HG02840 (cell line): Measurements from ENCODE around the gene IRAK2.
"Not testable (repeated sequence)": the region's sequence is repeated elsewhere in the genome, so short reads cannot be mapped to it uniquely, and the experiment has no call there.

Experiments used
- ATAC-seq: cut with Tn5 transposase; IDR thresholded peaks from one replicate; pipeline ENCODE4 v1.9.1; 2021; ENCODE audit warnings: mild to moderate bottlenecking, moderate library complexity, moderate number of reproducible peaks; ENCODE audit not compliant: unreplicated experiment, low FRiP score

The IRAK2 gene

GRCh38 chr3:10248184-10248983 lies 83.7 kb downstream of the IRAK2 start, which contains the start of gene TATDN2:
Gene TATDN2, plus strand, starts transcription at chr3:10248459. Its CDS starts 742 bp downstream, at chr3:10249201.
- ATAC-seq: peak; percentile 96

- ATAC-seq: no peak
These were observed 84.4 kb downstream of the IRAK2 start for GRCh38 chr3:10248984-10249748.

- ATAC-seq: no peak
These were observed 85.1 kb downstream of the IRAK2 start for GRCh38 chr3:10249833-10250232.

- no peak for ATAC-seq
These were observed 86.3 kb downstream of the IRAK2 start for GRCh38 chr3:10251006-10251405.

GRCh38 chr3:10253731-10254130 lies 89.0 kb downstream of the IRAK2 start:
- no peak for ATAC-seq

GRCh38 chr3:10255835-10256234 lies 91.1 kb downstream of the IRAK2 start:
- no peak for ATAC-seq

- no peak for ATAC-seq
These were observed 94.3 kb downstream of the IRAK2 start for GRCh38 chr3:10259036-10259435.

- no peak for ATAC-seq
These were observed 95.1 kb downstream of the IRAK2 start for GRCh38 chr3:10259798-10260197.

GRCh38 chr3:10260211-10260701 lies 95.5 kb downstream of the IRAK2 start:
- no peak for ATAC-seq

GRCh38 chr3:10262027-10262426 lies 97.3 kb downstream of the IRAK2 start:
- ATAC-seq: no peak

- no peak for ATAC-seq
These were observed 99.1 kb downstream of the IRAK2 start for GRCh38 chr3:10263646-10264363.

- ATAC-seq: no peak
These were observed 101.1 kb downstream of the IRAK2 start for GRCh38 chr3:10265833-10266232.

GRCh38 chr3:10266936-10267335 lies 102.2 kb downstream of the IRAK2 start:
- ATAC-seq: not testable (repeated sequence)

GRCh38 chr3:10268116-10268515 lies 103.4 kb downstream of the IRAK2 start:
- no peak for ATAC-seq

GRCh38 chr3:10268930-10269329 lies 104.2 kb downstream of the IRAK2 start:
- no peak for ATAC-seq

GRCh38 chr3:10269443-10269842 lies 104.7 kb downstream of the IRAK2 start:
- ATAC-seq: no peak

- ATAC-seq: not testable (repeated sequence)
These were observed 107.8 kb downstream of the IRAK2 start for GRCh38 chr3:10272476-10272875.

GRCh38 chr3:10272977-10273376 lies 108.3 kb downstream of the IRAK2 start:
- no peak for ATAC-seq

- ATAC-seq: no peak
These were observed 109.1 kb downstream of the IRAK2 start for GRCh38 chr3:10273702-10274305.

GRCh38 chr3:10274601-10275000 lies 109.9 kb downstream of the IRAK2 start:
- no peak for ATAC-seq
